ENCODE measurements around the gene CHRNA10. TPM values are rescaled to one million over a fixed set of nuclear protein-coding genes. Genes with fewer than 3 reads are reported as not detected.

The CHRNA10 gene
- total RNA-seq, 1 experiment from 2014 or later, result 1.7 TPM

- TF ChIP-seq, protein P1, sequence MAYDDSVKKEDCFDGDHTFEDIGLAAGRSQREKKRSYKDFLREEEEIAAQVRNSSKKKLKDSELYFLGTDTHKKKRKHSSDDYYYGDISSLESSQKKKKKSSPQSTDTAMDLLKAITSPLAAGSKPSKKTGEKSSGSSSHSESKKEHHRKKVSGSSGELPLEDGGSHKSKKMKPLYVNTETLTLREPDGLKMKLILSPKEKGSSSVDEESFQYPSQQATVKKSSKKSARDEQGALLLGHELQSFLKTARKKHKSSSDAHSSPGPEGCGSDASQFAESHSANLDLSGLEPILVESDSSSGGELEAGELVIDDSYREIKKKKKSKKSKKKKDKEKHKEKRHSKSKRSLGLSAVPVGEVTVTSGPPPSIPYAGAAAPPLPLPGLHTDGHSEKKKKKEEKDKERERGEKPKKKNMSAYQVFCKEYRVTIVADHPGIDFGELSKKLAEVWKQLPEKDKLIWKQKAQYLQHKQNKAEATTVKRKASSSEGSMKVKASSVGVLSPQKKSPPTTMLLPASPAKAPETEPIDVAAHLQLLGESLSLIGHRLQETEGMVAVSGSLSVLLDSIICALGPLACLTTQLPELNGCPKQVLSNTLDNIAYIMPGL (CRISPR knock-in tag; IDR thresholded peaks at IDR 0.05), result no peak
These were observed 32.7 kb downstream of the CHRNA10 start (continued) for GRCh38 chr11:3638513-3638912.

- ATAC-seq (no peak), DNase-seq (ENCODE audit: low spot score) (no peak)
- Mint-ChIP-seq H3K27ac (no peak overlapping the region), H3K4me3 (no peak overlapping the region), H3K36me3 (0 out of 2 replicates have a peak, but pooled peaks cover 4% of the 10 kb centered on the region), H3K27me3 (ENCODE audit: low read depth) (peaks cover 14% of the 10 kb centered on the region), H3K9me3 (no peaks in the 10 kb centered on the region), H3K4me1 (peaks cover 3% of the 10 kb centered on the region)
- ChIA-PET CTCF (no interaction called here), POLR2A (no interaction called here)
- TF ChIP-seq, protein P2, sequence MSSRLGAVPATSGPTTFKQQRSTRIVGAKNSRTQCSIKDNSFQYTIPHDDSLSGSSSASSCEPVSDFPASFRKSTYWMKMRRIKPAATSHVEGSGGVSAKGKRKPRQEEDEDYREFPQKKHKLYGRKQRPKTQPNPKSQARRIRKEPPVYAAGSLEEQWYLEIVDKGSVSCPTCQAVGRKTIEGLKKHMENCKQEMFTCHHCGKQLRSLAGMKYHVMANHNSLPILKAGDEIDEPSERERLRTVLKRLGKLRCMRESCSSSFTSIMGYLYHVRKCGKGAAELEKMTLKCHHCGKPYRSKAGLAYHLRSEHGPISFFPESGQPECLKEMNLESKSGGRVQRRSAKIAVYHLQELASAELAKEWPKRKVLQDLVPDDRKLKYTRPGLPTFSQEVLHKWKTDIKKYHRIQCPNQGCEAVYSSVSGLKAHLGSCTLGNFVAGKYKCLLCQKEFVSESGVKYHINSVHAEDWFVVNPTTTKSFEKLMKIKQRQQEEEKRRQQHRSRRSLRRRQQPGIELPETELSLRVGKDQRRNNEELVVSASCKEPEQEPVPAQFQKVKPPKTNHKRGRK (CRISPR knock-in tag; IDR thresholded peaks at IDR 0.05; ENCODE audit: borderline replicate concordance), result no peak
- TF ChIP-seq, protein P3, sequence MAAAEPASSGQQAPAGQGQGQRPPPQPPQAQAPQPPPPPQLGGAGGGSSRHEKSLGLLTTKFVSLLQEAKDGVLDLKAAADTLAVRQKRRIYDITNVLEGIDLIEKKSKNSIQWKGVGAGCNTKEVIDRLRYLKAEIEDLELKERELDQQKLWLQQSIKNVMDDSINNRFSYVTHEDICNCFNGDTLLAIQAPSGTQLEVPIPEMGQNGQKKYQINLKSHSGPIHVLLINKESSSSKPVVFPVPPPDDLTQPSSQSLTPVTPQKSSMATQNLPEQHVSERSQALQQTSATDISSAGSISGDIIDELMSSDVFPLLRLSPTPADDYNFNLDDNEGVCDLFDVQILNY (CRISPR knock-in tag; IDR thresholded peaks at IDR 0.05), result no peak
- TF ChIP-seq OVOL2 (CRISPR knock-in tag; IDR thresholded peaks at IDR 0.05; ENCODE audit: borderline replicate concordance), result no peak
- TF ChIP-seq FOXP4 (CRISPR knock-in tag; IDR thresholded peaks at IDR 0.05), result no peak
- no peak for TF ChIP-seq USF1 (CRISPR knock-in tag; IDR thresholded peaks at IDR 0.05)
- TF ChIP-seq ZBTB43 (CRISPR knock-in tag; IDR thresholded peaks at IDR 0.05), result no peak
- no peak for TF ChIP-seq ZBTB21 (CRISPR knock-in tag; IDR thresholded peaks at IDR 0.05; ENCODE audit: borderline replicate concordance)
- no peak for TF ChIP-seq ZNF232 (CRISPR knock-in tag; IDR thresholded peaks at IDR 0.05)
- no peak for TF ChIP-seq ZNF219 (CRISPR knock-in tag; IDR thresholded peaks at IDR 0.05; ENCODE audit: borderline replicate concordance)
- no peak for TF ChIP-seq RORB (CRISPR knock-in tag; IDR thresholded peaks at IDR 0.05)
- no peak for TF ChIP-seq SMAD4 (CRISPR knock-in tag; IDR thresholded peaks at IDR 0.05)
- no peak for TF ChIP-seq ZNF317 (CRISPR knock-in tag; IDR thresholded peaks at IDR 0.05; ENCODE audit: borderline replicate concordance, low read depth)
- TF ChIP-seq, protein P4, sequence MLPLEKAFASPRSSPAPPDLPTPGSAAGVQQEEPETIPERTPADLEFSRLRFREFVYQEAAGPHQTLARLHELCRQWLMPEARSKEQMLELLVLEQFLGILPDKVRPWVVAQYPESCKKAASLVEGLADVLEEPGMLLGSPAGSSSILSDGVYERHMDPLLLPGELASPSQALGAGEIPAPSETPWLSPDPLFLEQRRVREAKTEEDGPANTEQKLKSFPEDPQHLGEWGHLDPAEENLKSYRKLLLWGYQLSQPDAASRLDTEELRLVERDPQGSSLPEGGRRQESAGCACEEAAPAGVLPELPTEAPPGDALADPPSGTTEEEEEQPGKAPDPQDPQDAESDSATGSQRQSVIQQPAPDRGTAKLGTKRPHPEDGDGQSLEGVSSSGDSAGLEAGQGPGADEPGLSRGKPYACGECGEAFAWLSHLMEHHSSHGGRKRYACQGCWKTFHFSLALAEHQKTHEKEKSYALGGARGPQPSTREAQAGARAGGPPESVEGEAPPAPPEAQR (CRISPR knock-in tag; IDR thresholded peaks at IDR 0.05), result no peak
- TF ChIP-seq, protein P5, sequence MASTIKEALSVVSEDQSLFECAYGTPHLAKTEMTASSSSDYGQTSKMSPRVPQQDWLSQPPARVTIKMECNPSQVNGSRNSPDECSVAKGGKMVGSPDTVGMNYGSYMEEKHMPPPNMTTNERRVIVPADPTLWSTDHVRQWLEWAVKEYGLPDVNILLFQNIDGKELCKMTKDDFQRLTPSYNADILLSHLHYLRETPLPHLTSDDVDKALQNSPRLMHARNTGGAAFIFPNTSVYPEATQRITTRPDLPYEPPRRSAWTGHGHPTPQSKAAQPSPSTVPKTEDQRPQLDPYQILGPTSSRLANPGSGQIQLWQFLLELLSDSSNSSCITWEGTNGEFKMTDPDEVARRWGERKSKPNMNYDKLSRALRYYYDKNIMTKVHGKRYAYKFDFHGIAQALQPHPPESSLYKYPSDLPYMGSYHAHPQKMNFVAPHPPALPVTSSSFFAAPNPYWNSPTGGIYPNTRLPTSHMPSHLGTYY (CRISPR knock-in tag; IDR thresholded peaks at IDR 0.05), result no peak
- no peak for TF ChIP-seq NR3C1 (CRISPR knock-in tag; conservative IDR thresholded peaks at IDR 0.05; ENCODE audit: low read depth)
- TF ChIP-seq CBFB (CRISPR knock-in tag; IDR thresholded peaks at IDR 0.05; ENCODE audit: low read depth), result no peak
- TF ChIP-seq PRRX2 (CRISPR knock-in tag; IDR thresholded peaks at IDR 0.05), result no peak
These were observed 34.0 kb downstream of the CHRNA10 start for GRCh38 chr11:3637201-3637600.
